ENCODE data around the gene KCNJ8.
"Not testable (repeated sequence)": the region's sequence is repeated elsewhere in the genome, so short reads cannot be mapped to it uniquely, and the experiment has no call there.

KCNJ8 gene
- 0 to 0.07 reads per million in 2 donors for total RNA-seq

DNA sequence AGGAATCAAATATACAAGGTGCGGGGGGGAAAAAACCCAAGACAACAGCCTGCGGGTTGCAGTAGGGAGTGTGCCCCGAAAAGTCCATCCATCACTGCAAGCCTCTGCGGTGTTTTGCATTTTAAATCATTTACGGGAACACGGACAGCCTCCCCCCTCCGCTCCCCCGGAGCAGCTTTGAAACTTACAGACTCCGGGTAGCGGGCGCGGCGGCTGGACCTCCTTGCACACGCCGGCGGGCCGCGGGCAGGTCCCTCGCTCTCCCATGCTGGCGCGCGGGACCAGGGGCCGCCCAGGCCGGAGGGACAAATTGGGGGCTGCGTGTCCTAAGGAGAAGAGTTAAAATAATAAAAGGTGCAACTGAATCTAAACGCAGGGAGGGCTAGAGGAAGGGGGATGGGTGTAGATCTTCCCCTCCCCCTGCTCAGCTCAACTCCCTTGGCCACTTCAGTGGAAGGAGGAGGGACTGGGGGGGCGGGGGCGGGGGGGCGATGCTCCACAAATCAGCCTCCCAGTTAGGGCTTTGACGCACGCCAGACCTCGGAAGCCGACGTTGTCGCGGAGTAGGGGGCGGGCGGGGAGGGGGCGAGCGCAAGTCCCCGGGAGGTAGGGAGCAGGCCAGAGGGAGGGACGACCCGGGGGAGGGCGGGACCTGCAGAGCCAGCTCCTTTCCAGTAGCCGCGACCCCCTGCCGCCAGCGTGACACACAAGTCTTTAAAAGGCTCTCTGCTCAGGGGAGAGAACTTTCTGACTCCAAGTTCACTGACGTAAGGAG lies at the start of gene KCNJ8:
TSS of gene KCNJ8 (minus strand) at position 349 of the 775 bp plus-strand sequence. CDS start 1,090 bp downstream, outside the sequence.
- no peak for DNase-seq

DNA sequence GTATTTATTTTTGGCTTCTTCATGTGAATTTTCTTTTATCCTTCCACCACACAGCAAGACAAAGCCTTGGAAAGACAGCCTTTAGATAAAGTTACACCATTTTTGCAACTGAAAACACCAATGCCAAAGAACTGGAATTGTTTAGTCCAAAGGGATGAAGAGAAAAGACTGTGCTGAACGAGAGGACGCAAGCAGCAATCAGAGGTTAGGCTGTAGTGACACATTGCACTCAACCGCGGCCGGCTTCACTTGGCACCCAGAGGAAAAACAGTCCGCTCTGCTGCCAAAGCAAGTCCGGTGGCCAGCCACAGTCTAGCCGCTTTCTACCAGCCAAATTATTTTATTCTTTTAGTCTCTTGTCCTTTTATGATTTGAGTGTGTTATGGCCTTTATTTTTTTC lies 49.1 kb upstream of the KCNJ8 start:
- no peak for DNase-seq

DNA sequence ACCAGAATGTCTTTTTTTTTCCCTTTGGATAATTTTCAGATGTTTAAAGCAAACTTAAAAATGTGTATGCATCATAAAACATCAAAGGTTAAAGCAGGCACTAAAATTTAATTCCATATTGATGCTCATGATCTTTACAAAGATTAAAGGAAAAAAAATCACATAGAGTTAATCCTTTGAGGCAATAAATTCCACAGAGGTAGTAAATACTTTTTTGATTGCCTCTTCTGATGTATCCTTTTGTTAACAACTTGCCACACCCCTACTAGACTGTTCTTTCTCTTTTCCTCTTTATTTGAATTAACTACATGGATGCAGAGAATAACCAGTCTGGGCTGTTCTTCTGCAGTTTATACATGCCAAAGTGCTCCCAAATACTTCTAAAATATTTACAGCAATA lies 45.2 kb upstream of the KCNJ8 start:
- DNase-seq, result no peak

DNA sequence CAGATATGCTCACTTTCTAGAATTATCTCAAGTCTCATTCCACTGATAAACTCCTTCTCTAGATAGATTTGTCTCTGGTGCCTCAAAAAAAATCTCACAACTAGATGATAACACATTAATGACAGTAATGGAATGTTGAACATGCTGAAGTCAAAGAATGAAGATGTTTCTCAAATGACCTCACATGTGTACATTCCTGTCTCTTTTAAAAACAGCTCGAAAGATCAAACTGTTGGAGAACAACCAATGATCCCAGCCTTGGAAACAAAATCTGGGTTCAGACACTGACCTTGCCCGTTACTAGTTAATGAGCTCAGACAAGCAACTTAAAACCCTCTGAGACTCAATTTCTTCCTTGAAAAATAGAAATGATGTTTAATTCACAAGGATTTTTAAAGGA lies 44.7 kb upstream of the KCNJ8 start:
- no peak for DNase-seq

DNA sequence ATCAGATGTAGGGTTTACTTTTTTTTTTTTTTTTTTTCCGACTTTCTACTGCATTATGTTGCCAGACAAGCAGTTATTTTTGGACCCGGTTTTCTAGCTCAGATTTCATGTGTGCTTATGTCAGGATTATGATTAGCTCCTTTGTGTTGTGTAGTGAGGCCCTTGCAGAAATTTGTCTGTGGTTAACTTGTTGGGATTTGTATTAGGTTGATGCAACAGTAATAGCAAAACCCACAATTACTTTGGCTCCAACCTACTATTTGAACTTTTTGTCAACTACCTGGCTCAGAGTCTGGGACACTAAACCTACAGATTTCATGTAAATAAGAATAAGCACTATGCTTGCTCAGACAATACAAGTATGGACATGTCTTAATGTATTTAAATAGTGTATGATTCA lies 44.1 kb upstream of the KCNJ8 start:
- no peak for DNase-seq

DNA sequence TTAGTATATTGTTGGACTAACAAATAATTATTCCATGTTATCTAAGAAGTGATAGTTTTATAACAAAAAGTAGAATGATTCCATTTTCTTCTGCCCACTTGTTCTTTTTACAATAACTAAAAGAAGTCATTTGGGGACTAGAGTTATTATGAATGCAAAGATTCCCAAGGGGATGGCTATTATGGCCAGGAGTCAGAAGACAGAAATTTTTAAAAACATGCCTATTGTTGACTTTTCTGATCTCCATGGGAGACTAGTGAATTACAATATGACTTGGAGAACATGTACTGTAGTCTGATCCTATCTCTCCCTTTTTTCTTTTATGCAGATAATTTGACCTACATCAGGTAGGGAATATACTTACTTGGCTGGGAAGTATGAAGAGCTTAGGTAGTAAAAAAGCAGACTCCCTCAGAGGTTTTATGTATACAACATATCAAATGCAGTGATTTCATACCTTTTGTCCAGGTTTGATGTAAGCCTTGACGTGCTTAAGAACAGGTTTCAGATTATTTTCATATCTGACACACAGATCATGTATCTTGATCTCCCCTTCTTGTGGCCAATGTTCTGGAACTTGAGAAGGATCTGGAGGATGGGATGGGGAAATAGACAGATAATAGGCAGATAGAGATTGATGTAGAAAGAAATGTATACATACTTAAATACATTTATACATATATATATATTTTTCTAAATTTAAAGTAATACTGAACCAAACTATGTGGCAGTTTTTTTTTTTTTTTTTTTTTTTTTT lies 41.0 kb upstream of the KCNJ8 start:
- no peak for DNase-seq

DNA sequence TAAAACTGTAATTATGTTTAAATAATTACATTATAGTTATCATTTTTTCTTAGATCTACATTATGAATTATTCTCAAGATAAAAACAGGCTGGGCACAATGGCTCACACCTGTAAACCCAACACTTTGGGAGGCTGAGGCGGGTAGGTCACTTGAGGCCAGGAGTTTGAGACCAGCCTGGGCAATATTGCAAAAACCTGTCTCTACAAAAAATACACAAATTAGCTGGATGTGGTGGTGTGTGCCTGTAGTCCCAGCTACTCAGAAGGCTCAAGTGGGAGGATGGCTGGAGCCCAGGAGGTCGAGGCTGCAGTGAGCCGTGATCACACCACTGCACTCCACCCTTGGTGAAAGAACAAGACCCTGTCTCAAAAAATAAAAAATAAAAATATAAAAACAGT lies 40.3 kb upstream of the KCNJ8 start:
- no peak for DNase-seq

DNA sequence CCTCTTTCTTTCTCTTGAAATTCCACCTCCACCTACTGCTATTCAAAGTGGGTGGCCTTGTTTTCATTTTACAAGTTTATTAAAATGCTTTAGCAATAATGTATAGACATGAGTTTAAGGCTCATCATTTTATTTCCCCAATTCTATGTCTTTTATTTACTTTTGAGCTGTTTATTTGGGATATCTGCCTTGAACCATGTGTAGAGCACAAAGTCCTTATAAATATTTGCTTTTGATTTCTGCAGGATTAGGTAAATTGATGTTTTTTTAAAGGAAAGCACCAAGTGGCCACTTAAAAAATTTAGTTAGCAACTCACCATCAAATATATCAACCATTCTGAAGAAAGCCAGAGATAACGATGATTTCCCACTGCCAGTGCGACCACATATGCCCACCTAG lies 39.8 kb upstream of the KCNJ8 start:
- DNase-seq, result no peak

DNA sequence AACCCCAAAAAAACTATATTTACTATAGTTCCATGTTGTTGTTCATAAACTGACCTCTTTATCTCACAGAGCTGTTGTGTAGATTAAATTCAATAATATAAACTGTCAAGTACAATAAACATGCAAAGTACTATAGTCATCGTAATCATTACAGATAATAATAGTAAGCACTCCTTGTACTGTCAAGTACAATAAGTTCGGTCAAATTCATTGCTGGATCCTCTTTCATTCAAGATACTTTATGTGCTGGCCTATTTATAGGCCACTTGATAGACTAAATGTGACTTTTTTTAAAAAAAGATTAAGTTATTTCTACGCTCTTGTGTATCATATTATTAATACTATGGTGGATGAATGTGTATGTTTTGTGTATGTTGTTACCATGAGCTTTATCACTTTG lies 39.2 kb upstream of the KCNJ8 start:
- DNase-seq, result no peak

DNA sequence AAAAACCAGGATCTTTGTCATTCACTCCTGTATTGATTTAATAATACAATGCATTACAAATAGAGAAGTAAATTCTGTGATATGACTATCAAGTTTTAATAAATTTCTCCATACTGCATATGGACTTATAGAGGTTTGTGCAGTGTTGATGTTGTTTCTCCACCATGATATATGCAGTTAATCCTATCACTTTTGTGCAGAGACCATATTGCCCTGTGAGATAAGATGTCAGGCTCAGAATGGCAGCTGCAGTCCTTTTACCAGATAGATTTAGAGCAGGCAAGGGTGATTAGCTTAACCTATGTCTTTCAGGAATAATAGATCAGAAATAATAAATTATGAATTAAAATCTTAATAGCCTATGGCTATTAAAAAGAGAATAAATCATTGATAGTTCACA lies 38.6 kb upstream of the KCNJ8 start:
- no peak for DNase-seq

DNA sequence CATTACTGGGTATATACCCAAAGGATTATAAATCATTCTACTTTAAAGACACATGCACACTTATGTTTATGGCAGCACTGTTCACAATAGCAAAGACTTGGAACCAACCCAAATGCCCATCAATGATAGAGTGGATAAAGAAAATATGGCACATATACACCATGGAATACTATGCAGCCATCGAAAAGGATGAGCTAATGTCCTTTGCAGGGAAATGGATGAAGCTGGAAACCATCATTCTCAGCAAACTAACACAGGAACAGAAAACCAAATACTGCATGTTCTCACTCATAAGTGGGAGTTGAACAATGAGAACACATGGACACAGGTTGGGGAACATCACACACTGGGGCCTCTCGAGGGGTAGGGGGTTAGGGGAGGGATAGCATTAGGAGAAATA lies 37.8 kb upstream of the KCNJ8 start:
- DNase-seq, result not testable (repeated sequence)

DNA sequence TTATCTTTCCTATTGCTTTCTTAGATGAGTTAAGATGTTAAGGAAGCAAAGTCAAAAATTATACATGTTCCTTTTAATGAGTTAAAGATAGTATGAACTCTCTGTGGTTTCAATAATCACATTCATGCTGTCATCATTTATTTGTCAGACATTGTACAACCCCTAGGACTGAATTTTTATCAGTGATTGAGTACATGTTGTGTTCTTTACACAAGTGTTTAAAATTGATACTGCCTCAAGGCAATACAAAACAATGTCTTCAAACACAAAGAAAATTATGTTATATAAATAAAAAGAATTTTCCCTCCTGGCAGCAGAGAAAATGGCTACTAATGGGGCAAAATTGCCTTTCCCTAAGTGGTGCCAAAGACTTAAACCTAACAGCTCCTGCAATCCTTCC lies 34.6 kb upstream of the KCNJ8 start:
- DNase-seq, result no peak

DNA sequence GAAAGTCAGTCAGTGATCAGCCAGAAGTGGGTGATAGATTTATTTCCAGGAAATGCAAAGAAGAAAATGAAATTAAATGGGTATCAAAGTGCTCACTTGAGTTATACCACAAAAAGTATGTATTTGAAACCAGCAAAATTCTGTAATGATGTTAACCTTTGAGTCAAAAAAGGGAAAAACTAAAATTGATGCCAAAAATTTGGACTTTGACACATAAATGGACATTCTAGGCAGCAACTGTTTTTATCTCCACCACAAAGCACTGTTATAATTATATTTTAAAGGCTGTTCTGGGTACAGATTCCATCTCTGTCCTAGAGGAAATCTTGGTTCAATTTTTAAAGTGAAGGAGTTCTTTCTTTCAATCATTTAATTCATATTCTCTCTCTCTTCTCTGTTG lies 31.7 kb upstream of the KCNJ8 start:
- no peak for DNase-seq

DNA sequence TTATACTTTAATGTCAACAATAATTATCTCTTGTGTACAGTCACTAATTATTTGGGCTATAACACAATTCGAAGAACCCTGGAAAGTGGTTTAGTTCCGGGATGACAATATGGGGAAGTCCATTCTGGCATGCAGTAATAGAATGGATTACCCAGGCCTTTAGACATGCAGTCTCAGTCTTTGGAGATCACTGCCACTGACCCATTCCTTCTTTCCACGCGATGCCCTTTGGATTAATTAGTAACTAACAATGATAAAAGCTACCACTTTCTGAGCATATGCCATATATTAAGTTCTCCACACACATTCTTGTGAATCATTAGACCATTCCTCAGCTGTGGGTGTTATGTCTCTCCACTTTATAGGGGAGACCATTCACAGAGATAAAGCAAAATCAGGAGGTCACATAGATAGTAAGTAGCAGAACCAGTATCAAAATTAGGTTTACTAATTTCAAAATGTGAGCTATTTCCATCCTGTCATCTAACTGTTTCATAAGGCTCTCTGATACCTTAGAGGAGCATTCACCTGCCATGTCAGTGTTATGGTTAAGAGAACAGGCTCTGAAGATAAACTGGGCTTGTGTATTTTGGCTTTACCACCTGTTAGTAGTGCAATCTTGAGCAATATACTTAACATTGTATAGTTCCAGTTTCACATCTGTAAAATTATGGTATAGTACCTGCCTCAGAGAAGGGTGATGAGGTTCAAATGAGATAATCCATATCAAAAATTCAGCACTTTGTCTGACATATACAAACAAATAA lies 27.2 kb upstream of the KCNJ8 start:
- DNase-seq, result no peak

DNA sequence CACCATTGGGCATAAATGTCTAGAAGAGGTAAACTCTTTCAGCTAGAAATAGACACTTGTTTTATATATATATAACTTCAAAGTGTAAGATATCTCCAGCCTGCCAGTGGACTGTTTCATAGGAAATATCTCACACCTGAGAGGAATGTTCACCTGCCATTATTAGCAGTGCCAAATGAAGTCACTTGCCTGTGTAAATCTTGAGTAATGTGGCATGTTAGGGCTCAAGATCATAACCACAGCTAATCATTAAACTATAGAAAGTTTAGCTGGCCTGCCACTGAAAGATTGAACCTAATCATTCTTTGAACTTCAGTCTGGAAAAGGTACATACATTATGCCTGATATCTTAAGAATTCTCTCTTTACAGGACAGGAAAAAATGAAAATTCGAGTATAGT lies 25.5 kb upstream of the KCNJ8 start:
- DNase-seq, result no peak

DNA sequence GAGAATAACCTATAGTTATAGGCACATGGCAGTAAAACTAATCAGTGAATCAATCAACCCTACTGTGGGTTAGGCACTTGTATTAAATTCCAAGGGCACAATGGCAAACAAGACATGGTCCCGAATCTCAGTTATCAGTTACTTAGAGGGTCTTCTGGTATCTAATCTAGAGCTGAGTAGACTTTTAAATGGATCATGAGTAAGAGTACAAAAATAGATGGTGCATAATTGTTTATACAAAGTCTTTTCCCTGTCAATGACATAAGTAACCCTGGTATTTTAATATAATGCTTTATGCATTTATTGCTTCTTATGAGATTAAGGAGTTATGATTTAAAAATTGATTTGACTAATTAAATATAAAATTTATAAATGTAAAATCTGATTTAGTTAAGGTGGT lies 23.0 kb upstream of the KCNJ8 start:
- no peak for DNase-seq

DNA sequence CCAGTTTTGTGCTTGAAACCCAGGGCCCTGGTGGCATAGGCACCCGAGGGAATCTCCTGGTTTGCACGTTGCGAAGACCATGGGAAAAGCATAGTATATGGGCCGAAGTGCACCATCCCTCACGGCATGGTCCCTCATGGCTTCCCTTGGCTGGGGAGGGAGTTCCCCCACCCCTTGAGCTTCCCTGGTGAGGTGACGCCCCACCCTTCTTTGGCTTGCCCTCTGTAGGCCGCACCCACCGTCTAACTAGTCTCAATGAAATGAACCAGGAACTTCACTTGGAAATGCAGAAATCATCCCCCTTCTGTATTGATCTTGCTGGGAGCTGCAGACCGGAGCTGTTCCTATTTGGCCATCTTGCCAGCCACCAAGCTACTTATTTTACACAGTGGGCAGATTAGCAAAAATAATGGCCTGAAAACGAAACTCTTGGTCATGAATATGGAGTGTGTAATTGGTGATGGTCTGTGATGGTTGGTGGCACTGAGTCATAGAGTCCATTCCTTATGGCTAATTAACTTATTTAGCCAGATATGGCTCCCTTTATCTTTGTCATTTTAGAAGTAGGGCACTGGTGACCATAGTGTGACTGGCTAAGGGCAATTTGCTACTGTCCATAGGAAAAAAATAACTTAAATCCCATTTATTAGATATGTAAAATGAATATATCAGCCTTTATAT lies 21.3 kb upstream of the KCNJ8 start:
- DNase-seq, result no peak

DNA sequence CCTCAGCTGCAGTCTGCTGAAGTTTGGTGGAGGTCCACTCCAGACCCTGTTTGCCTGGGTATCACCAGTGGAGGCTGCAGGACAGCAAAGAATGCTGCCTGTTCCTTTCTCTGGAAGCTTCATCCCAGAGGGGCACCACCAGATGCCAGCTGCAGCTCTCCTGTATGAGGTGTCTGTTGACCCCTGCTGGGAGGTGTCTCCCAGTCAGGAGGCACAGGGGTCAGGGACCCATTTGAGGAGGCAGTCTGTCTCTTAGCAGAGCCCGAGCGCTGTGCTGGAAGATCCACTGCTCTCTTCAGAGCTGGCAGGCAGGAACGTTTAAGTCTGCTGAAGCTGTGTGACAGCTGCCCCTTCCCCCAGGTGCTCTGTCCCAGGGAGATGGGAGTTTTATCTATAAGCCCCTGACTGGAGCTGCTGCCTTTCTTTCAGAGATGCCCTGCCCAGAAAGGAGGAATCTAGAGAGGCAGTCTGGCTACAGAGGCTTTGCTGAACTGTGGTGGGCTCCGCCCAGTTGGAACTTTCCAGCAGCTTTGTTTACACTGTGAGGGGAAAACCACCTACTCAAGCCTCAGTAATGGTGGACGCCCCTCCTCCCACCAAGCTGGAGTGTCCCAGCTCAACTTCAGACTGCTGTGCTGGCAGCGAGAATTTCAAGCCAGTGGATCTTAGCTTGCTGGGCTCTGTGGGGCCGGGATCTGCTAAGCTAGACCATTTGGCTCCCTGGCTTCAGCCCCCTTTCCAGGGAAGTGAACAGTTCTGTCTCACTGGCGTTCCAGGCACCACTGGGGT lies 20.5 kb upstream of the KCNJ8 start:
- DNase-seq, result not testable (repeated sequence)

DNA sequence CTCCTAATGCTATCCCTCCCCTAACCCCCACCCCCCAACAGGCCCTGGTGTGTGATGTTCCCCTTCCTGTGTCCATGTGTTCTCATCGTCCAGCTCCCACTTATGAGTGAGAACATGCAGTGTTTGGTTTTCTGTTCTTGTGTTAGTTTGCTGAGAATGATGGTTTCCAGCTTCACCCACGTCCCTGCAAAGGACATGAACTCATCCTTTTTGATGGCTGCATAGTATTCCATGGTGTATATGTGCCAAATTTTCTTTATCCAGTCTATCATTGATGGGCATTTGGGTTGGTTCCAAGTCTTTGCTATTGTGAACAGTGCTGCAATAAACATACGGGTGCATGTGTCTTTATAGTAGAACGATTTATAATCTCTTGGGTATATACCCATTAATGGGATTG lies 15.2 kb upstream of the KCNJ8 start:
- DNase-seq, result not testable (repeated sequence)

DNA sequence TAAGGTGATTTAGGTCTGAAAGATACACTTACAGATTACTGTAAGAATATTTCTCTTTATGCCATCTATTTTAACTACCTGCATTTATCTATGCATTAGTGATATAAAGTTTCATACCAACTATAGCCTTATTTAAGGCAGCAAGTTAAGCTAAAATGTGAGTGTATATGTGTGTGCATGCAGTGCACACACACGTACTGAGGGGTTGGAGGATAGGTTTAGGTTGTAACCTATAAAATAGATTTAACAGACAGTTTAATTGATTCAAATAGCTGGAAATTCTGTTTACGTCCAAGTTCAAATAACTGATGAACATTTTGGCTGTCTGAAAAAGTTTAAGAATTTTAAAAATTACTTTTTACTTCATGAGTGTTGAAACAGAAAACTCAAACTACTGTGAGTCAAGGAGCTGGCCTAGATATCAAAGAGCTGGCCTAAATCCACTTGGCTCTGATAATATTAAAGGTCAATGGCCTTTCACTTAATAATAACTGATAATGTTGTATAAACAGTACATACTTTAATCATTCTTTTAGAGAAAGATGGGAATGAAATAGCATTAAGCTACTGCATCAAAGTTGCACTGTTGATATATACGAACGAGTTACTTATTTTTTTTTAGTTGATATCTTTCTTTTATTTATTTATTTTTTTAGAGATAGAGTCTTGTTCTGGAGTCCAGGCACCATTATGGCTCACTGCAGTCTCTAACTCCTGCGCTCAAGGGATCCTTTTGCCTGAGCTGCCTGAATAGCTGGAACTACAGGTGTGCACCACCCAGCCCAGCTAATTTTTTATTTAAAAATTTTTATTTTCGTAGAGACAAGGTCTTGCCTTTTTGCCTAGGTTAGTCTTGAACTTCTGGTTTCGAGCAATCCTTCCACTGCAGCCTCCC lies 13.8 kb upstream of the KCNJ8 start:
- no peak for DNase-seq

DNA sequence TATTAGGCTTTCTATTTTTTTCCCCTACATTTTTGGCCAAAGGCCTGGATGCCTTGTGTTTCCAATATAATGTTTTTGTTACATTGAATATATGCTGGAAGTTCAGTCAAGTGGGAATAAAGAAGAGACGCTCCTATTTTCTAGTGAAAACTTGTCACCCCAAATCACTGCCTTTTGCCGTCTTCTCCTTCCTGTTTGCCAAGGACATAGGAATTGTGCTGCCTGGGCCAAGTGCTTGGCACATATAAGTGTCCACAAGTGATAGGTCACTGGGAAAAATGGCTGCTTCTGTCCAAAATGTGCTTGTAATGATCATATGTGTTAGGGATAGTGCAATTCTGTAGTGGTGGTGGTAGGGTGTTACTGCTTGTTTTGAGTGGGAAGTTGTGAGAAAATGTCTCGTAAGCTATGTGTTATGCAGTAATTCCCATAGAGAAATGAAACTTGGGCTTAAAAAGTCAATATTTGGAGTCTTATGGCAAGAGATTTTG lies 11.6 kb upstream of the KCNJ8 start:
- no peak for DNase-seq

Measured in T-helper 2 cell (primary cell).